Activated naive CD8-positive, alpha-beta T cell (primary cell): ENCODE measurements around the gene CACNA1I.
A peak's percentile ranks its signal among the peaks of the same experiment; 100 is the strongest.

Experiments
- H3K27ac Mint-ChIP-seq: one replicate; pipeline ENCODE4 v1.8.0; 2021; ENCODE audit warnings: mixed read lengths
- H3K27me3 Mint-ChIP-seq: one replicate; pipeline ENCODE4 v1.8.0; 2021; ENCODE audit warnings: mixed read lengths
- H3K36me3 Mint-ChIP-seq: one replicate; pipeline ENCODE4 v1.8.0; 2021; ENCODE audit warnings: mixed read lengths
- H3K4me1 Mint-ChIP-seq: one replicate; pipeline ENCODE4 v1.8.0; 2021; ENCODE audit warnings: low read depth, mixed read lengths
- H3K4me3 Mint-ChIP-seq: one replicate; pipeline ENCODE4 v1.8.0; 2021; ENCODE audit warnings: mild to moderate bottlenecking, mixed read lengths
- H3K9me3 Mint-ChIP-seq: one replicate; pipeline ENCODE4 v1.8.0; 2021; ENCODE audit warnings: low read depth, mixed read lengths

Gene CACNA1I

GRCh38 chr22:39649500-39650089 is 79.0 kb downstream of the CACNA1I start:
- H3K9me3 Mint-ChIP-seq, result no peaks in the 10 kb centered on the region
- H3K4me3 Mint-ChIP-seq, result no peak overlapping the region
- no peak overlapping the region for H3K27ac Mint-ChIP-seq
- H3K27me3 Mint-ChIP-seq, result no peaks in the 10 kb centered on the region
- H3K4me1 Mint-ChIP-seq, result peaks cover under 1% of the 10 kb centered on the region
- H3K36me3 Mint-ChIP-seq, result no peaks in the 10 kb centered on the region

GRCh38 chr22:39651053-39651996 is 80.8 kb downstream of the CACNA1I start:
- H3K4me1 Mint-ChIP-seq, result peaks cover 5% of the 10 kb centered on the region
- H3K9me3 Mint-ChIP-seq, result no peaks in the 10 kb centered on the region
- H3K27ac Mint-ChIP-seq, result no peak overlapping the region
- H3K27me3 Mint-ChIP-seq, result no peaks in the 10 kb centered on the region
- no peaks in the 10 kb centered on the region for H3K36me3 Mint-ChIP-seq
- no peak overlapping the region for H3K4me3 Mint-ChIP-seq

GRCh38 chr22:39652990-39653786 is 82.6 kb downstream of the CACNA1I start:
- no peaks in the 10 kb centered on the region for H3K27me3 Mint-ChIP-seq
- H3K4me1 Mint-ChIP-seq, result peaks cover 16% of the 10 kb centered on the region
- H3K36me3 Mint-ChIP-seq, result no peaks in the 10 kb centered on the region
- H3K27ac Mint-ChIP-seq, result no peak overlapping the region
- H3K4me3 Mint-ChIP-seq, result no peak overlapping the region
- no peaks in the 10 kb centered on the region for H3K9me3 Mint-ChIP-seq

GRCh38 chr22:39653787-39654077 is 83.2 kb downstream of the CACNA1I start:
- Mint-ChIP-seq H3K36me3 (no peaks in the 10 kb centered on the region), H3K9me3 (no peaks in the 10 kb centered on the region), H3K27ac (no peak overlapping the region), H3K4me3 (no peak overlapping the region), H3K4me1 (peaks cover 21% of the 10 kb centered on the region), H3K27me3 (no peaks in the 10 kb centered on the region)

- Mint-ChIP-seq H3K27ac (no peak overlapping the region), H3K27me3 (no peaks in the 10 kb centered on the region), H3K9me3 (no peaks in the 10 kb centered on the region), H3K4me1 (peaks cover 27% of the 10 kb centered on the region), H3K36me3 (no peaks in the 10 kb centered on the region), H3K4me3 (no peak overlapping the region)
Observed at GRCh38 chr22:39654131-39654926, 83.8 kb downstream of the CACNA1I start.

GRCh38 chr22:39655004-39655579 is 84.5 kb downstream of the CACNA1I start:
- Mint-ChIP-seq H3K36me3 (no peaks in the 10 kb centered on the region), H3K4me3 (no peak overlapping the region), H3K9me3 (no peaks in the 10 kb centered on the region)

GRCh38 chr22:39655831-39656230 is 85.3 kb downstream of the CACNA1I start:
- peaks cover 38% of the 10 kb centered on the region for H3K4me1 Mint-ChIP-seq
- no peaks in the 10 kb centered on the region for H3K9me3 Mint-ChIP-seq
- H3K27me3 Mint-ChIP-seq, result no peaks in the 10 kb centered on the region
- H3K36me3 Mint-ChIP-seq, result no peaks in the 10 kb centered on the region
- H3K4me3 Mint-ChIP-seq, result no peak overlapping the region
- H3K27ac Mint-ChIP-seq, result no peak overlapping the region

More at GRCh38 chr22:39655004-39655579, 84.5 kb downstream of the CACNA1I start:
- H3K27ac Mint-ChIP-seq, result no peak overlapping the region
- peaks cover 34% of the 10 kb centered on the region for H3K4me1 Mint-ChIP-seq
- H3K27me3 Mint-ChIP-seq, result no peaks in the 10 kb centered on the region

GRCh38 chr22:39656495-39657490 is 86.2 kb downstream of the CACNA1I start:
- H3K4me1 Mint-ChIP-seq, result peaks cover 44% of the 10 kb centered on the region
- no peaks in the 10 kb centered on the region for H3K36me3 Mint-ChIP-seq
- no peaks in the 10 kb centered on the region for H3K9me3 Mint-ChIP-seq
- H3K4me3 Mint-ChIP-seq, result no peak overlapping the region
- no peak overlapping the region for H3K27ac Mint-ChIP-seq
- H3K27me3 Mint-ChIP-seq, result no peaks in the 10 kb centered on the region

- Mint-ChIP-seq H3K4me3 (peak overlapping the region; percentile 65), H3K4me1 (peaks cover 53% of the 10 kb centered on the region), H3K9me3 (no peaks in the 10 kb centered on the region), H3K27ac (peak overlapping the region; percentile 54), H3K36me3 (no peaks in the 10 kb centered on the region), H3K27me3 (no peaks in the 10 kb centered on the region)
Observed at GRCh38 chr22:39658367-39658766, 87.8 kb downstream of the CACNA1I start.

- no peaks in the 10 kb centered on the region for H3K27me3 Mint-ChIP-seq
- H3K36me3 Mint-ChIP-seq, result no peaks in the 10 kb centered on the region
- H3K27ac Mint-ChIP-seq, result no peak overlapping the region
- H3K4me3 Mint-ChIP-seq, result peak overlapping the region; percentile 65
- H3K4me1 Mint-ChIP-seq, result peaks cover 55% of the 10 kb centered on the region
- H3K9me3 Mint-ChIP-seq, result no peaks in the 10 kb centered on the region
Observed at GRCh38 chr22:39658806-39659463, 88.4 kb downstream of the CACNA1I start.

- Mint-ChIP-seq H3K27me3 (no peaks in the 10 kb centered on the region), H3K4me1 (peaks cover 53% of the 10 kb centered on the region), H3K9me3 (no peaks in the 10 kb centered on the region), H3K4me3 (peak overlapping the region; percentile 77), H3K36me3 (no peaks in the 10 kb centered on the region), H3K27ac (peak overlapping the region; percentile 28)
Observed at GRCh38 chr22:39661501-39661841, 90.9 kb downstream of the CACNA1I start.

- Mint-ChIP-seq H3K4me3 (peak overlapping the region; percentile 81), H3K27me3 (no peaks in the 10 kb centered on the region), H3K36me3 (no peaks in the 10 kb centered on the region), H3K27ac (no peak overlapping the region), H3K4me1 (peaks cover 53% of the 10 kb centered on the region), H3K9me3 (no peaks in the 10 kb centered on the region)
Observed at GRCh38 chr22:39661842-39662685, 91.5 kb downstream of the CACNA1I start.
